HG02798 (cell line): ENCODE results near the gene RWDD4.

Experiments
- ATAC-seq: cut with Tn5 transposase; IDR thresholded peaks from one replicate; pipeline ENCODE4 v1.9.1; 2021; ENCODE audit warnings: mild to moderate bottlenecking; ENCODE audit not compliant: unreplicated experiment, poor library complexity

The RWDD4 gene

GRCh38 chr4:183607894-183608293 lies 51.1 kb downstream of the RWDD4 start:
- ATAC-seq, result no peak

- ATAC-seq, result no peak
Observed at GRCh38 chr4:183602557-183603027, 56.4 kb downstream of the RWDD4 start.

- ATAC-seq, result no peak
Observed at GRCh38 chr4:183601381-183601780, 57.6 kb downstream of the RWDD4 start.

- no peak for ATAC-seq
Observed at GRCh38 chr4:183600189-183600685, 58.7 kb downstream of the RWDD4 start.

GRCh38 chr4:183599690-183600089 lies 59.3 kb downstream of the RWDD4 start:
- ATAC-seq, result peak; percentile 60

- no peak for ATAC-seq
Observed at GRCh38 chr4:183599284-183599683, 59.7 kb downstream of the RWDD4 start.

- ATAC-seq, result no peak
Observed at GRCh38 chr4:183596067-183596757, 62.8 kb downstream of the RWDD4 start.

- no peak for ATAC-seq
Observed at GRCh38 chr4:183594823-183595222, 64.2 kb downstream of the RWDD4 start.

GRCh38 chr4:183591301-183591700 lies 67.7 kb downstream of the RWDD4 start:
- no peak for ATAC-seq
